Endothelial cell of umbilical vein (primary cell): ENCODE data around the gene MMP11. TPM values are rescaled to one million over a fixed set of nuclear protein-coding genes. Genes with fewer than 3 reads are reported as not detected.

Source experiments
- BruUV-seq: library from RNA; stranded (reverse); fragments of 400-500 nt; replicated peaks from 2 replicates; lab custom pipeline; 2021; lab: Mats Ljungman, UMichigan
- CTCF ChIA-PET: fragments of 300-600, 350-600 bp; sonication (Branson Sonifier 250); formaldehyde crosslinking; loops from one replicate; lab custom pipeline; 2021; ENCODE audit warnings: antibody characterized with exemption, inconsistent platforms; lab: Charles Lee
- POLR2A ChIA-PET: fragments of 300-600, 350-600 bp; sonication (Branson Sonifier 250); formaldehyde crosslinking; loops from one replicate; lab custom pipeline; 2021; ENCODE audit warnings: antibody characterized with exemption, inconsistent platforms; lab: Charles Lee
- DNase-seq: peaks from one replicate; pipeline ENCODE4 v3.0.0-alpha.2; 2011; ENCODE audit warnings: low read depth, low spot score
- FAIRE-seq: peaks from 2 replicates; lab custom pipeline; 2011; peaks lifted over from hg19 to GRCh38; lab: Jason Lieb, UNC
- H2AFZ ChIP-seq: 2 replicates; pipeline ENCODE4 v1.6.0; 2012; ENCODE audit warnings: low read depth, low read length, control low read depth, inconsistent platforms
- H3K27ac ChIP-seq: 2 replicates; pipeline ENCODE4 v1.5.1; 2011; ENCODE audit warnings: low read depth, mild to moderate bottlenecking, control low read depth, low read length, moderate library complexity; ENCODE audit not compliant: insufficient read depth
- H3K27me3 ChIP-seq, 2 experiments: 2 replicates each; pipeline versions ENCODE4 v1.6.0 to v1.6.1; 2011; ENCODE audit warnings: low read length in 2 of 2, mixed read lengths in 1 of 2; ENCODE audit not compliant: control insufficient read depth in 2 of 2, insufficient read depth in 2 of 2
- H3K36me3 ChIP-seq, 2 experiments: 2 replicates in 1 of 2; 3 replicates in 1 of 2; pipeline ENCODE4 v1.5.1; 2011; ENCODE audit warnings: low read length in 2 of 2, mild to moderate bottlenecking in 1 of 2, moderate library complexity in 1 of 2; ENCODE audit not compliant: control insufficient read depth in 2 of 2, insufficient read depth in 2 of 2; ENCODE audit errors: extremely low read depth in 1 of 2
- H3K4me1 ChIP-seq: 3 replicates; pipeline ENCODE4 v1.5.1; 2011; ENCODE audit warnings: mild to moderate bottlenecking, low read length; ENCODE audit not compliant: control insufficient read depth, insufficient read depth; ENCODE audit errors: extremely low read depth
- H3K4me2 ChIP-seq: 2 replicates; pipeline ENCODE4 v1.6.1; 2011; ENCODE audit warnings: low read length, control low read depth, mixed read lengths; ENCODE audit not compliant: insufficient read depth
- H3K4me3 ChIP-seq, 3 experiments: fragments of 200-600 bp in 1 of 3; sonication (generic), shearing (Covaris generic) in 1 of 3; replicated peaks in 1 of 3; 2 replicates each; pipeline ENCODE4 v1.5.1; 2011 to 2016; ENCODE audit warnings: control low read depth in 3 of 3, low read length in 3 of 3, mild to moderate bottlenecking in 2 of 3, inconsistent platforms in 1 of 3, low read depth in 1 of 3, moderate library complexity in 1 of 3; ENCODE audit not compliant: insufficient read depth in 1 of 3
- H3K79me2 ChIP-seq: 2 replicates; pipeline ENCODE4 v1.6.0; 2012; ENCODE audit warnings: low read length, inconsistent platforms; ENCODE audit not compliant: control insufficient read depth, insufficient read depth
- H3K9ac ChIP-seq: replicated peaks from 2 replicates; pipeline ENCODE3; 2011; ENCODE audit warnings: low read length, control low read depth; ENCODE audit not compliant: insufficient read depth; ENCODE audit errors: extremely low read depth
- H3K9me1 ChIP-seq: replicated peaks from 3 replicates; pipeline ENCODE4 v1.6.0; 2011; ENCODE audit warnings: mild to moderate bottlenecking, low read length; ENCODE audit not compliant: control insufficient read depth, insufficient read depth; ENCODE audit errors: extremely low read depth
- H3K9me3 ChIP-seq: replicated peaks from 2 replicates; pipeline ENCODE4 v1.5.1; 2012; ENCODE audit warnings: low read length, inconsistent platforms; ENCODE audit not compliant: control insufficient read depth, insufficient read depth
- H4K20me1 ChIP-seq: replicated peaks from 2 replicates; pipeline ENCODE3; 2011; ENCODE audit warnings: mild to moderate bottlenecking, low read length; ENCODE audit not compliant: control insufficient read depth, insufficient read depth; ENCODE audit errors: extremely low read depth
- EZH2 ChIP-seq: IDR thresholded peaks from 2 replicates; pipeline ENCODE4 v1.6.1; 2012; ENCODE audit warnings: borderline replicate concordance, low read depth, mild to moderate bottlenecking, moderate library complexity, low read length, inconsistent platforms; ENCODE audit not compliant: severe bottlenecking
- FOS ChIP-seq: IDR thresholded peaks from 2 replicates; pipeline ENCODE4 v1.6.1; 2011; ENCODE audit warnings: mild to moderate bottlenecking, low read length, moderate library complexity, borderline replicate concordance; ENCODE audit not compliant: insufficient read depth
- GATA2 ChIP-seq: IDR thresholded peaks from 2 replicates; pipeline ENCODE4 v1.7.0; 2011; ENCODE audit warnings: low read depth, mild to moderate bottlenecking, moderate library complexity, mixed read lengths, low read length; ENCODE audit not compliant: insufficient read length, insufficient read depth
- JUN ChIP-seq: IDR thresholded peaks from 2 replicates; pipeline ENCODE4 v1.6.1; 2011; ENCODE audit warnings: borderline replicate concordance, low read depth; ENCODE audit not compliant: insufficient read length, insufficient read depth
- MYC ChIP-seq: IDR thresholded peaks from one replicate; pipeline ENCODE4 v1.6.1; 2011; ENCODE audit warnings: mild to moderate bottlenecking, low read depth, low read length
- POLR2A ChIP-seq: IDR thresholded peaks from 2 replicates; pipeline ENCODE4 v1.6.1; 2012; ENCODE audit warnings: low read depth, mild to moderate bottlenecking, control low read depth, low read length
- POLR2AphosphoS5 ChIP-seq: IDR thresholded peaks from 2 replicates; pipeline ENCODE4 v1.6.1; 2012; ENCODE audit warnings: low read depth, mild to moderate bottlenecking, control low read depth, low read length, moderate library complexity; ENCODE audit not compliant: insufficient read depth
- dilution Hi-C: fragments of 300-500 bp; cut with MboI; formaldehyde crosslinking; loops from one replicate; pipeline ENCODE4 v1.15.0; 2019; ENCODE audit warnings: low sequenced_read_pairs; ENCODE audit not compliant: extremely low pct_ligation_motif_present
- intact Hi-C: fragments of 100-400 bp; cut with micrococcal nuclease; formaldehyde crosslinking; loops from one replicate; pipeline ENCODE4 v1.10.0; 2022
- polyA plus RNA-seq, 4 experiments: library from polyadenylated mRNA; depleted of rRNA in 3 of 4; stranded (reverse) in 3 of 4; unstranded in 1 of 4; fragments of >200 nt; gene quantifications; 2 replicates each; pipeline versions ENCODE4 v1.2.1 to v1.2.3, GENCODE V29; 2011 to 2012; ENCODE audit warnings: missing spikeins in 1 of 4
- total RNA-seq: library from RNA; stranded (reverse); gene quantifications from 2 replicates; pipeline ENCODE4 v1.2.3, GENCODE V29; 2021
- TF ChIP-seq, protein P1 (sequence below): IDR thresholded peaks from 2 replicates; pipeline ENCODE4 v1.6.1; 2011; ENCODE audit not compliant: insufficient read depth, insufficient read length
- TF ChIP-seq, protein P2 (sequence below), 2 donors: IDR thresholded peaks; 1 replicate in 1 of 2; 2 replicates in 1 of 2; pipeline ENCODE4 v1.5.1; 2011; ENCODE audit warnings: low read length in 2 of 2, mild to moderate bottlenecking in 2 of 2, moderate library complexity in 2 of 2, control low read depth in 1 of 2, inconsistent platforms in 1 of 2, low read depth in 1 of 2; ENCODE audit not compliant: insufficient read depth in 1 of 2; ENCODE audit errors: extremely low read depth in 1 of 2

Gene MMP11
- total and polyA plus RNA-seq, 2 donors (not counting 3 experiments of a cell fraction or from before 2014, with no cell fraction given): 10.3 to 16.9 TPM

DNA sequence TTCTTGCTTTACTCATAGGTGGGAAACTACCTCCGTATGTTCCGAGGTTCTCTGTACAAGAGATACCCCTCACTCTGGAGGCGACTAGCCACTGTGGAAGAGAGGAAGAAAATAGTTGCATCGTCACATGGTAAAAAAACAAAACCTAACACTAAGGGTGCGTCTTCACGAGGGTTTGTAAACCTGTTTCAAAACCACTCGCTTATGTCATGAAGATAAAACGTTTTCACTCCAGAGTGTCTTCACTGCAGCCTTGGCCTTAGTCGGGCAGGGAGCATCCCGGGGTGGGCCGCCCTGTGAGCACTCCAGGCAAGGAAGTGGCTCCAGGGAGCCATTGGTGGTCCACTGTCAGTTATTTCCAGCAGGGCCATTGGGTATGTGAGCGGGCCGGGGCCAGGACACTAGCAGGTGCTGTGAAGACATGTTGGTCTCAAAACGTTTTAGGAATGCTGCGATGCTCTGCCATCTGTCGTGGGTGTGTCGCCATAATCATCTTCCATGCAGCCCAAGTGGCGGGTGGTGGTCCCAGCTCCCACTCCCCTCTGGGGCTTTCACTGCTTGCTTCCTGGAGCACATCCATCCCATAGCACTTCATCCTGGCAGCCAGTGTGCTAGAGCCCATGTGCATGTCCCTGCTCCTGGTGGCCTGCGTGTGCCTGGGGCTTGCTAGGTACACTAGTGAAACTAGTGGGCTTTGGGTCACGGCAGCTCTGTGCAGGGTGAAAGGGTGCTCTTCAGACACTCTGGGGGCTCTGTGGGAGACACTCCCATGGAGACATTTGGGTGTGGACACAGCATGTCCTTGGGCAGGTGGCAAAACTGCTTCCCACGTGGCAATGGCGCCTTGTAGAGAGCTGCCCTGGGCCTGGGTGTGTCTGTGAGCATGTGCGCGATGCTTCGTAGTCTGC lies 19.3 kb downstream of the MMP11 start:
- TF ChIP-seq MYC (no peak), JUN (no peak), POLR2AphosphoS5 (no peak), FOS (no peak), GATA2 (no peak), POLR2A (no peak), EZH2 (no peak)
- TF ChIP-seq, protein P1, sequence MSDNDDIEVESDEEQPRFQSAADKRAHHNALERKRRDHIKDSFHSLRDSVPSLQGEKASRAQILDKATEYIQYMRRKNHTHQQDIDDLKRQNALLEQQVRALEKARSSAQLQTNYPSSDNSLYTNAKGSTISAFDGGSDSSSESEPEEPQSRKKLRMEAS: no peak
- TF ChIP-seq, protein P2, sequence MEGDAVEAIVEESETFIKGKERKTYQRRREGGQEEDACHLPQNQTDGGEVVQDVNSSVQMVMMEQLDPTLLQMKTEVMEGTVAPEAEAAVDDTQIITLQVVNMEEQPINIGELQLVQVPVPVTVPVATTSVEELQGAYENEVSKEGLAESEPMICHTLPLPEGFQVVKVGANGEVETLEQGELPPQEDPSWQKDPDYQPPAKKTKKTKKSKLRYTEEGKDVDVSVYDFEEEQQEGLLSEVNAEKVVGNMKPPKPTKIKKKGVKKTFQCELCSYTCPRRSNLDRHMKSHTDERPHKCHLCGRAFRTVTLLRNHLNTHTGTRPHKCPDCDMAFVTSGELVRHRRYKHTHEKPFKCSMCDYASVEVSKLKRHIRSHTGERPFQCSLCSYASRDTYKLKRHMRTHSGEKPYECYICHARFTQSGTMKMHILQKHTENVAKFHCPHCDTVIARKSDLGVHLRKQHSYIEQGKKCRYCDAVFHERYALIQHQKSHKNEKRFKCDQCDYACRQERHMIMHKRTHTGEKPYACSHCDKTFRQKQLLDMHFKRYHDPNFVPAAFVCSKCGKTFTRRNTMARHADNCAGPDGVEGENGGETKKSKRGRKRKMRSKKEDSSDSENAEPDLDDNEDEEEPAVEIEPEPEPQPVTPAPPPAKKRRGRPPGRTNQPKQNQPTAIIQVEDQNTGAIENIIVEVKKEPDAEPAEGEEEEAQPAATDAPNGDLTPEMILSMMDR (IDR thresholded peaks at IDR 0.05; ENCODE audit: extremely low read depth in 1 of 2, insufficient read depth in 1 of 2, low read depth in 1 of 2, low read length in 2 of 2): no peak
- H3K27me3 ChIP-seq: no peaks in the 10 kb centered on the region
- intact Hi-C loops (no loop called here), dilution Hi-C loops (no loop called here)
- DNase-seq: no peak
- H3K9me3 ChIP-seq: no peaks in the 10 kb centered on the region
- H3K27ac ChIP-seq: no peak overlapping the region
- no peak overlapping the region for H2AFZ ChIP-seq
- H3K4me1 ChIP-seq: peaks cover 9% of the 10 kb centered on the region
- no peaks in the 10 kb centered on the region for H3K9me1 ChIP-seq
- peaks cover 57% of the 10 kb centered on the region for H3K79me2 ChIP-seq
- no peak overlapping the region for H3K4me2 ChIP-seq
- POLR2A ChIA-PET: no interaction called here
- peaks cover 2% of the 10 kb centered on the region for H4K20me1 ChIP-seq
- H3K36me3 ChIP-seq: peaks cover 0 to 20% of the 10 kb centered on the region in 2 experiments
- no peak overlapping the region for H3K4me3 ChIP-seq
- BruUV-seq: no TSS peak
- H3K9ac ChIP-seq: no peak overlapping the region
- CTCF ChIA-PET: interaction anchor here (1.0 kb wide), 2 partner anchors 13 to 21 kb away, joined by 3 to 4 read pairs; no protein-coding TSS in a partner anchor
- no peak for FAIRE-seq
